ENCODE data around the gene PTCD3. TPM values are rescaled to one million over a fixed set of nuclear protein-coding genes. Genes with fewer than 3 reads are reported as not detected.

Gene PTCD3
- total RNA-seq, 2 donors from 2014 or later, result 184 to 191 TPM

DNA sequence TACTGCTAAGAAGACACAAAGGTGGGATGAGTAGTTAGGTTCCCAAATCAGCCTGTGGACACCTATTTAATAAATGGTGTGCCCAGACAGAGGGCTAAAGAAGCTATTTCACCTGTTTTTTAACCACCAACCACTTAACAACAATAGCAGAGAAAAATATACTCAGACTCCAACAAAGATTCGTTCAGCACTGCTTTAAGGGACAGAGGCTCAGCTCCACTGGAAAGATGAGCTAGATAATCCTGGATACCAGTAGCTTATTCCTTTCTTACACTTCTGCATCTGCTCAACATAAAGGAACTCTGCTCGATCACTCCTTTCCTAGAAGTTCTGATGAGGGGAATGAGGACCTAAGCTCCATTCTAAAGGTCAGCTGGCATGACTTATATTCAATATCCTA is 44.5 kb downstream of the PTCD3 start:
- Mint-ChIP-seq H3K9me3 (no peaks in the 10 kb centered on the region), H3K27me3 (ENCODE audit: insufficient read depth) (no peaks in the 10 kb centered on the region), H3K36me3 (ENCODE audit: low read depth) (peaks cover 68% of the 10 kb centered on the region), H3K4me3 (no peak overlapping the region), H3K4me1 (no peaks in the 10 kb centered on the region), H3K27ac (no peak overlapping the region)
- Histone ChIP-seq H3K9ac (ENCODE audit: extremely low read depth, low read length, poor library complexity, severe bottlenecking) (no peak overlapping the region), H3K27me3 (ENCODE audit: control insufficient read depth, insufficient read depth, low read length, poor library complexity, severe bottlenecking) (no peaks in the 10 kb centered on the region), H3K36me3 (ENCODE audit: control insufficient read depth, insufficient read depth, low read length) (peaks cover 82% of the 10 kb centered on the region), H3K9me3 (ENCODE audit: control insufficient read depth, low read length) (no peaks in the 10 kb centered on the region), H3K4me3 (ENCODE audit: low read length) (no peak overlapping the region), H3K4me1 (ENCODE audit: control insufficient read depth, insufficient read depth, low read length) (no peaks in the 10 kb centered on the region), H3K27ac (ENCODE audit: low read depth, low read length) (no peak overlapping the region)
- 85 to 95% methylated on average over 2 of the region's 2 CpGs for WGBS, 2 experiments (ENCODE audit: insufficient coverage in 1 of 2, insufficient read length in 1 of 2)
- DNase-seq, result no peak
- TF ChIP-seq CTCF (conservative IDR thresholded peaks at IDR 0.05), result no peak

DNA sequence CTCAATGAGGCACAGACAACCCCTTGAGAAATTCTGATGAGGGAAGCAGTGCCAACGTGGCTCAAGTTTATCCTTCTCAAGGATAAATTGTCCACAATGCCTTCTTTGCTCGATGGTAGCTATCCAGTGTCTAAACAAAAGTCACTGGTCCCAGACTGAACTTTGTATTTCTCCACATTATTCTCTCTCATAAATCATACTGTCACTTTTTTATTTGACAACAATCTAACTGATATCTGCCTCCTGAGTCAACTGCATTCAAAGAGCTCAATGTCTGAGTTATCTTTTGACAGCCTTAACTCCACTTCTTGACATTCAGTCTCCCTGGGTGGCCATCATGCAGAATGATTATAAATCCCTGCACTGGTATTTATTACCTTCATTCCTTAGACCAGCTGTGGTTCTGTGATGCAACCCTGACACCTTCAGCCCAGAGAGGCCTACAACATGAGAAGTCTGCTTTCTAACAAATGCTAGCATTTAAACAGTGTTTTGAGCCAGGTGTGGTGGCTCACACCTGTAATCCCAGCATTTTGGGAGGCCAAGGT is 51.0 kb downstream of the PTCD3 start:
- WGBS, 2 experiments (ENCODE audit: insufficient coverage in 1 of 2, insufficient read length in 1 of 2), result 86 to 91% methylated on average over 2 of the region's 2 CpGs
- no peaks in the 10 kb centered on the region for H3K9me3 Mint-ChIP-seq

GRCh38 chr2:86158286-86158685 is 52.3 kb downstream of the PTCD3 start:
- Mint-ChIP-seq H3K9me3 (no peaks in the 10 kb centered on the region), H3K27me3 (ENCODE audit: insufficient read depth) (no peaks in the 10 kb centered on the region), H3K4me1 (no peaks in the 10 kb centered on the region), H3K4me3 (no peak overlapping the region), H3K36me3 (ENCODE audit: low read depth) (peaks cover 64% of the 10 kb centered on the region), H3K27ac (no peak overlapping the region)
- no peaks in the 10 kb centered on the region for H3K4me1 ChIP-seq (ENCODE audit: control insufficient read depth, insufficient read depth, low read length)
- DNase-seq, result no peak
- no peaks in the 10 kb centered on the region for H3K27me3 ChIP-seq (ENCODE audit: control insufficient read depth, insufficient read depth, low read length, poor library complexity, severe bottlenecking)
- H3K27ac ChIP-seq (ENCODE audit: low read depth, low read length), result no peak overlapping the region
- TF ChIP-seq CTCF (conservative IDR thresholded peaks at IDR 0.05), result no peak
- no peak overlapping the region for H3K9ac ChIP-seq (ENCODE audit: extremely low read depth, low read length, poor library complexity, severe bottlenecking)
- H3K4me3 ChIP-seq (ENCODE audit: low read length), result no peak overlapping the region
- no peaks in the 10 kb centered on the region for H3K9me3 ChIP-seq (ENCODE audit: control insufficient read depth, low read length)
- 93 to 95% methylated on average over 4 of the region's 4 CpGs for WGBS, 2 experiments (ENCODE audit: insufficient coverage in 1 of 2, insufficient read length in 1 of 2)
- H3K36me3 ChIP-seq (ENCODE audit: control insufficient read depth, insufficient read depth, low read length), result peaks cover 84% of the 10 kb centered on the region

More for the DNA sequence above, 51.0 kb downstream of the PTCD3 start:
- Mint-ChIP-seq H3K4me1 (no peaks in the 10 kb centered on the region), H3K36me3 (ENCODE audit: low read depth) (peaks cover 58% of the 10 kb centered on the region), H3K27me3 (ENCODE audit: insufficient read depth) (no peaks in the 10 kb centered on the region), H3K27ac (no peak overlapping the region), H3K4me3 (no peak overlapping the region)
- Histone ChIP-seq H3K36me3 (ENCODE audit: control insufficient read depth, insufficient read depth, low read length) (peaks cover 77% of the 10 kb centered on the region), H3K4me1 (ENCODE audit: control insufficient read depth, insufficient read depth, low read length) (no peaks in the 10 kb centered on the region), H3K4me3 (ENCODE audit: low read length) (no peak overlapping the region), H3K9me3 (ENCODE audit: control insufficient read depth, low read length) (no peaks in the 10 kb centered on the region), H3K27ac (ENCODE audit: low read depth, low read length) (no peak overlapping the region), H3K9ac (ENCODE audit: extremely low read depth, low read length, poor library complexity, severe bottlenecking) (no peak overlapping the region), H3K27me3 (ENCODE audit: control insufficient read depth, insufficient read depth, low read length, poor library complexity, severe bottlenecking) (no peaks in the 10 kb centered on the region)
- DNase-seq, result no peak
- TF ChIP-seq CTCF (conservative IDR thresholded peaks at IDR 0.05), result no peak
